ENCODE results near the gene KLHL30. TPM values are rescaled to one million over a fixed set of nuclear protein-coding genes. Genes with fewer than 3 reads are reported as not detected.

KLHL30 gene
- polyA plus RNA-seq, 5 donors = 0.08 to 0.68 (median 0.18) TPM

DNA sequence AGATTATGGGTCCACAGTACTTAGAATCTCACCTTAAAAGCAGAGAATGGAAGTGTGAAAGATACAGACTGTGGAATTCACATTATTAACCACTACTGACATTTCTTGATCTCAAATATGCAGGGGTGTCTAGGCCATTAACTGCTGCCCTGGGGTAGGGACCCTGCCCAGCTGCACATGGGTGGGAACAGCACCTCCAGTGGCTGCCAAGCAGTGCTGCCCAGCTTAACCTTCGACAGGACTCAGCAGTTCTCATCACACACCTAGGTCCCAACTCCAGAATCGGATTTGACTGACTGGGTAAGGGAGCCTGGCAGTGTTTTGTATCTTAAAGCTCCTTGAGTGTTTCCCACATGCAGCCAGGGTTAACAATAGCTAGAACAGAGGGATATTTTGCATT is 35.2 kb downstream of the KLHL30 start:
- DNase-seq = no peak

GRCh38 chr2:238174291-238174690 is 35.8 kb downstream of the KLHL30 start:
- DNase-seq = no peak

- no peak for DNase-seq
Measured at GRCh38 chr2:238174701-238175100, 36.2 kb downstream of the KLHL30 start.

DNA sequence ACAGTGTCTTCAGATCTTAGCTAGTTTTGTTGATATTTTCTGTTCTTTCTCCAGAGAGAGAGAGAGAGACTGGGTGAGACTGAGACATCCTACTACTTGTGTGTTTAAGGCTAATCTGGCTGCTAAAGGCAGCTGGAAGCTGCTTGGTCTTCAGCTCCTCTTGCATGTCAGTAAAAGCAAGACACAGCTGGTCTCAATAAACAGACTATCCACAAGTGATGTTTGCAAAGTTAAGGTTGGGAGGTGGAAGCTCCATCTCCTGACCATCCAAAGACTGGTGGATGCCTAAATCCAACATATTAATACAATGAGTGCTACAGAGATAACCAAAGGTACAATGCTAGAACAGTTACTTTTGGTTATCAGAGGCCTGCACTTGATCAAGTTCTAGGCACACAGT is 38.1 kb downstream of the KLHL30 start:
- DNase-seq = no peak

GRCh38 chr2:238180554-238180953 is 42.1 kb downstream of the KLHL30 start:
- no peak for DNase-seq

GRCh38 chr2:238182362-238182761 is 43.9 kb downstream of the KLHL30 start:
- DNase-seq = no peak

DNA sequence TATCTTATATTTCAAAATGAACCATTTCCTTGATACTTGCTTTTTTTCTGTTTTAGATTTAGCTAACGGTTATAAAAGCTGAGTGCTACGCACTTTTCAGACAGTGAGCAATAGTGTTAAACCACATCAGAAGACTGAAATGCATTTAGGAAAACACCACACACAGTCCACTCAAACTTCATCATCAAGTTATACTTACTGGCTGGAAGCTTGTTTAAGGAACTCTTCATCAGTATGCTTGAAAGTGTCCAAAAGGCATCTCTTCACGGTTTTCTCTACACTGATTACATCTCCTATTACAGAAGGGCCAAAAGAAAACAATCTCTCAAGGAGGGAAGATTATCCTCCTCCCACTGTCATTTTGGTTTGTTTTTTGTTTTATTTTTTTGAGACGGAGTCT is 45.4 kb downstream of the KLHL30 start:
- DNase-seq = no peak

GRCh38 chr2:238187618-238188548 is 49.4 kb downstream of the KLHL30 start:
- no peak for DNase-seq

GRCh38 chr2:238190445-238190844 is 52.0 kb downstream of the KLHL30 start:
- DNase-seq = no peak

Other genes with a start within 250 kb of the KLHL30 start
- 10 to 100 TPM; 33.3 to 39.7 (median 37.4) TPM for gene UBE2F, start 171.7 kb upstream of the KLHL30 start, polyA plus RNA-seq (ENCODE audit: insufficient read depth in 1 of 5, insufficient read length in 5 of 5, low replicate concordance in 1 of 5)
- gene SCLY, start 77.7 kb upstream of the KLHL30 start, polyA plus RNA-seq (ENCODE audit: insufficient read depth in 1 of 5, insufficient read length in 5 of 5, low replicate concordance in 1 of 5) = 10 to 100 TPM; 12.2 to 17.8 (median 14.6) TPM
- gene ESPNL, start 38.3 kb upstream of the KLHL30 start, polyA plus RNA-seq (ENCODE audit: insufficient read depth in 1 of 5, insufficient read length in 5 of 5, low replicate concordance in 1 of 5) = 1 to 10 TPM in 4 of 5 donors, under 1 TPM in 1; 0.86 to 8.8 (median 2.8) TPM
- 1 to 10 TPM in 1 of 5 donors, under 1 TPM in 4; 0.18 to 1.2 (median 0.39) TPM for gene ERFE, start 20.3 kb downstream of the KLHL30 start, polyA plus RNA-seq (ENCODE audit: insufficient read depth in 1 of 5, insufficient read length in 5 of 5, low replicate concordance in 1 of 5)
- 10 to 100 TPM; 42.7 to 52.6 (median 48.6) TPM for gene ILKAP, start 65.0 kb downstream of the KLHL30 start, polyA plus RNA-seq (ENCODE audit: insufficient read depth in 1 of 5, insufficient read length in 5 of 5, low replicate concordance in 1 of 5)
- gene HES6, start 101.4 kb downstream of the KLHL30 start, polyA plus RNA-seq (ENCODE audit: insufficient read depth in 1 of 5, insufficient read length in 5 of 5, low replicate concordance in 1 of 5) = 1 to 10 TPM; 2.3 to 8.2 (median 3.9) TPM
- gene PER2, start 149.9 kb downstream of the KLHL30 start, polyA plus RNA-seq (ENCODE audit: insufficient read depth in 1 of 5, insufficient read length in 5 of 5, low replicate concordance in 1 of 5) = 1 to 10 TPM; 6.4 to 9.4 (median 8.3) TPM
- 10 to 100 TPM; 16.5 to 24.6 (median 18.7) TPM for gene TRAF3IP1, start 181.8 kb downstream of the KLHL30 start, polyA plus RNA-seq (ENCODE audit: insufficient read depth in 1 of 5, insufficient read length in 5 of 5, low replicate concordance in 1 of 5)